GM21381 (cell line): ENCODE results near the gene OPTN.
A peak's percentile ranks its signal among the peaks of the same experiment; 100 is the strongest.

Source experiments
- ATAC-seq: cut with Tn5 transposase; IDR thresholded peaks from one replicate; pipeline ENCODE4 v1.9.1; 2021; ENCODE audit warnings: mild to moderate bottlenecking, moderate library complexity; ENCODE audit not compliant: unreplicated experiment

Gene OPTN

GRCh38 chr10:13180788-13181187, 80.8 kb downstream of the OPTN start:
- no peak for ATAC-seq

- ATAC-seq = no peak
Observed at GRCh38 chr10:13182424-13182823, 82.5 kb downstream of the OPTN start.

GRCh38 chr10:13183625-13184024, 83.7 kb downstream of the OPTN start:
- peak; percentile 63 for ATAC-seq

- ATAC-seq = no peak
Observed at GRCh38 chr10:13184276-13184675, 84.3 kb downstream of the OPTN start.

GRCh38 chr10:13184730-13185514, 85.0 kb downstream of the OPTN start:
- no peak for ATAC-seq

- no peak for ATAC-seq
Observed at GRCh38 chr10:13187135-13187534, 87.2 kb downstream of the OPTN start.
